ENCODE data around the gene CRACR2B.

The CRACR2B gene

DNA sequence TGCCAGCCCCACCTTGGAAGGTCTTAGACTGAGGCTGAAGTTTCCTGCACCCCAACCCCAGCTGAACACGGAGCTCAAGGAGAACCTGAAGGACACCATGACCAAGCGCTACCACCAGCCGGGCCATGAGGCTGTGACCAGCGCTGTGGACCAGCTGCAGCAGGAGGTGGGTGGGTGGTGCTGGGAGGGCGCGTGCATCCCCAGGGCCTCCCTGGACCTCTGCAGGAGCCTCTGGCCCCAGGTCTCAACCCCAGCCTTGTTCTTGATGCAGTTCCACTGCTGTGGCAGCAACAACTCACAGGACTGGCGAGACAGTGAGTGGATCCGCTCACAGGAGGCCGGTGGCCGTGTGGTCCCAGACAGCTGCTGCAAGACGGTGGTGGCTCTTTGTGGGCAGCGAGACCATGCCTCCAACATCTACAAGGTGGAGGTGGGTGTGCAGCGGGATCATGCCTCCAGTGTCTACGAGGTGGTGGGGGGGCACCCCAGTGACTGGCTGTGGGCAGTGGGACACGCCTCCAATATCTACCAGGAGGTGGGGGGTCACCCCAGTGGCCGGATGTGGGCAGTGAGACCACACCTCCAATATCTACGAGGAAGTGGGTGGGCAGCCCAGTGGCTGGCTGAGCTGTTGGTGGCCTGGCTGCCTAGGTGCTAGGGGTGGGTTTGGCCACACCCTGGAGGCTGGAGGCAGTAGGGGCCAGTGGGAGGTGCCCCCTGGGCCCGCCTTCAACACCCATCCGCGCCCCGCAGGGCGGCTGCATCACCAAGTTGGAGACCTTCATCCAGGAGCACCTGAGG, 9.7 kb downstream of the CRACR2B start:
- in situ Hi-C loops (cut with MboI; ENCODE audit: low sequenced_read_pairs), result no loop called here

DNA sequence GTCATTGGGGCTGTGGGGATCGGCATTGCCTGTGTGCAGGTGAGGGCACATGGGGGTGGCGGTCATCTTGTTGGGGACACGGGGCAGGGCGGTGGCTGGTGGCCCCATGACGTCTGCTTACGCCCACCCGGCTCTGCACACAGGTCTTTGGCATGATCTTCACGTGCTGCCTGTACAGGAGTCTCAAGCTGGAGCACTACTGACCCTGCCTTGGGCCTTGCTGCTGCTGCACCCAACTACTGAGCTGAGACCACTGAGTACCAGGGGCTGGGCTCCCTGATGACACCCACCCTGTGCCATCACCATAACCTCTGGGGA, 10.2 kb downstream of the CRACR2B start:
- in situ Hi-C loops (cut with MboI; ENCODE audit: low sequenced_read_pairs), result no loop called here

DNA sequence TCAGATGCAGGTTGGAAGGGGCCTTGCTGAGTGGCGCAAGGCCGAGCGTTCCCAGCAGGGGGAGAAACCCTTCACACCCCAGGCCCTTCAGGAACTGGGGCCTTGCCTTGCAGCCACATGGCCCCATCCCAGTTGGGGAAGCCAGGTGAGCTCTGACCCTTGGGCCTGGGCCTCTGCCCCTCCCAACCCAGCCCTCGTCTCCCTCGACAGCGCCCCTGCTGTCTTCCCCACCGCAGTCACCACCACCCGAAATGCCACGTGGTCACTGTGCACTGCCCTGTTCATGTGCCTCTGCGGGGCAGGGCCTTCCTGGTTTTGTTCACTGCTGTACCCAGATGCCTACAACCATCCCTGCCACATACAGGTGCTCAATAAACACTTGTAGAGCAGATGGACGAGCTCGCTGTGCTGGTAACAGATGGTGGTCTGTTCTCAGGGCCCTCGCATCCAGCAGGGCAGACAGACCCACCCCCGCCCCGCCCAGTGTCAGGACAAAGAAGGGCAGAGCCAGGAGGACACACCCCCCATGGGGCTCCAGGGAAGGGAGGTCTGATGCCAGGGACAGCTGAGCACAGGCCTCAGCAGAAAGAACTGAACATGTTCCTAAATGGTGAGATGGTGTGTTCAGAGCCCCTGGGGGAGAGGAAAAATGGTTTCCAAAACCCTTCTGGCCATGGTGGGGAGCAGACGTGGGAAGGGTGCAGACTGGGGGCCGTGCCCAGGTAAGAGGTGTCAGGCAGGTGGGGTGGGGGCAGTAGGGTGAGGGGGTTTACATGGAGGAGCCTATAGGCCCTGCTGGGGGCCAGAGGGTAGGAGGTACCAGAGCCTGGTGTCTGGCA, 10.9 kb downstream of the CRACR2B start:
- in situ Hi-C loops (cut with MboI; ENCODE audit: low sequenced_read_pairs), result no loop called here

DNA sequence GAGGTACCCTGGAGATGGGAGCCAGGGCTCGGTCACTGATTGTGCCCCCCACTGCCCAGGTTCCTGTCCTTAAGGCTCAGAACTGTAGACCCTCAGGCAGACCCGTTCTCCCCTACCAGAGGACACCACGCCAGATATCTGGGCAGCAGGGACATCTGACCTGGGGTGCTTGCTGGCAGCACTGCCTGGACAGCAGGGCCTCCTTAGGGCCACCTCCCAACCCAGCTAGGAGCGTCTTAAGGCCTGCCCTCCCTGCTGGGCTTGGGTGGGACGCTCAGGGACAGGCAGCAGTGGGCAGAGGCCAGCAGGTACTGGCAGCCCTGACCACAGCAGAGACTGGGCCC, 11.5 kb downstream of the CRACR2B start:
- in situ Hi-C loops (cut with MboI; ENCODE audit: low sequenced_read_pairs), result no loop called here

DNA sequence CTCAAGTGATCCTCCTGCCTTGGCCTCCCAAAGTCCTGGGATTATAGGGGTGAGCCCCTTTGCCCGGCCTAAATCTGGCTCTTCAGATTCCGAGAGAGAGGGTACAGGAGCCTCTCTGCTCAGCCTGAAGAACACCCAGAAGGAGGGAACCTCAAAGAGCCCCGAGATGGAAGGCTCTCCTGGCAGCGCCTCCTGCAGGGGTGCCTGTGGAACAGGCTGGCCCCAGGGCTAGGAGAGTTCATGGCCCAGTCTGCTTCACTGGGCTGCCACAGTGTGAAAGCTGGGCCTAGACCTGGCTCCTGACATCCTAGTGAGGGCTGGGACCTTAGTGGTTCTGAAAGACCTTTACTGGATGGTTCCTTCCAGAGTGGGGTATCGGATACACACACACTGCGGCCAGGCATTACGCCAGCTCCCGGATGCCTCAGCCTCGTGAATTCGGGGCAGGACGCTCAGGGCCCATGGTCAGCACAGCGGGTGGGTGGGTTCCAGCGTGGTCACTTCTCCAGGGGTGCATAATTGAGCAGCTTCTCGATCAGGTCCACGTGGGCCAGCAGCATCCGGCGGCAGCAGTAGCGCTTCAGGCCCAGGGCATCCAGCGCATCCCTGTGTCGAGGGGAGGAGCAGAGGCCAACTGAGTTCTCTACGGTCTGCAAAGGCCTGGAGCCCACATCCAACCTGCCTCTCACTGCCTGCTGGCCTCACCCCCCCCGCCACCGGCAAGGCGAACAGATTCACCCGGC, 12.3 kb downstream of the CRACR2B start:
- in situ Hi-C loops (cut with MboI; ENCODE audit: low sequenced_read_pairs), result no loop called here

DNA sequence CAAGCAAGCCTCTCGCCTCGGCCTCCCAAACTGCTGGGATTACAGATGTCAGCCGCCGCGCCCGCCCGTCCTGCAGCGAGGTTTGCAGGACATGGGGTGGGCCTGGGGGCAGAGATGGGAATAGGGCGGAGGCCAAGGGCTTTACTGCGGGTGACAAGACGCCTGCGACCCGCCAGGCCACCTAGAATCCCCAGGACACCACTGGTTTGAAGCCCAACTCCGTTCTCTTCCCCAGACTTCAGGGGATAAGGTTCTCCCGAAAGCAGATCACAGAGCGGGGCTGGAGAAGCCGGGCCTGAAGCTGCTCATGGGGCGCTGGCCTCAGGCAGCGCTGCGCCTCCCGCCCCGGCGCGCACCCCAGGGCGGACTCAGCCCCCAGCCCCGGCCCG, 14.3 kb downstream of the CRACR2B start:
- in situ Hi-C loops (cut with MboI; ENCODE audit: low sequenced_read_pairs), result no loop called here

DNA sequence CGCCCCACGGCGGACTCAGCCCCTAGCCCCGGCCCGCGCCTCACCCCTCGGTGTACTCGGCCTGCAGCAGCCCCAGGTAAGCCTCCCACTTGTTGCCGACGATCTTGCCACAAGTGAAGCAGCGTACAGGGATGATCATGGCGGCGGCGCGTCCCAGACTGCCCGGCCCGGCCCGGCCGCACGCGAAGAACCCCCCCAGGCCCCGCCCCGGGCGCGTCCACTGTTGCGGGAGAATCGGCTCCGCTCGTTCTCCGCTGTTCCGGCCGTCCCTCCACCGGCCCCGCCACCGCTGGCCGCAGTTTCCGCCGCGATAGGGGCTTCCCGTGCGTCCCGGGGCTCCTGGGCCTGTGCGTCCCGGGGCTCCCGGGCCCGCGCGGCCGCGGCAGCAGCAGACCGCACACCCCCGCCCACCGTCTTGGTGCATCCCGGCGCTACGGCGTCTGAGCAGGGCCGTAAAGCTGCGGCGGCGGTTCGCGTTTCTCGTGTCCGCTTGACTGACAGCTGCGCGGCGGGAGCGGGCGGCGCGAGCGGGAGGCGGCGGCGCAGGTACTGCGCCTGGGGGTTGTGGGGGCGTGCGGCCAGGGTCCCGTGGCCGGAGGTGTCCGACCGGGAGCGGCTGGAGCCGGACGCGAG, 14.8 kb downstream of the CRACR2B start, which contains the start of the genes POLR2L and TSPAN4:
Gene POLR2L (minus strand): TSS at position 160 of the 633 bp plus-strand sequence. CDS start 21 bp downstream, at position 139.
Gene TSPAN4 (plus strand): TSS at position 483 of the 633 bp plus-strand sequence. CDS start 7,453 bp downstream, outside the sequence.
- in situ Hi-C loops (cut with MboI; ENCODE audit: low sequenced_read_pairs), result no loop called here

DNA sequence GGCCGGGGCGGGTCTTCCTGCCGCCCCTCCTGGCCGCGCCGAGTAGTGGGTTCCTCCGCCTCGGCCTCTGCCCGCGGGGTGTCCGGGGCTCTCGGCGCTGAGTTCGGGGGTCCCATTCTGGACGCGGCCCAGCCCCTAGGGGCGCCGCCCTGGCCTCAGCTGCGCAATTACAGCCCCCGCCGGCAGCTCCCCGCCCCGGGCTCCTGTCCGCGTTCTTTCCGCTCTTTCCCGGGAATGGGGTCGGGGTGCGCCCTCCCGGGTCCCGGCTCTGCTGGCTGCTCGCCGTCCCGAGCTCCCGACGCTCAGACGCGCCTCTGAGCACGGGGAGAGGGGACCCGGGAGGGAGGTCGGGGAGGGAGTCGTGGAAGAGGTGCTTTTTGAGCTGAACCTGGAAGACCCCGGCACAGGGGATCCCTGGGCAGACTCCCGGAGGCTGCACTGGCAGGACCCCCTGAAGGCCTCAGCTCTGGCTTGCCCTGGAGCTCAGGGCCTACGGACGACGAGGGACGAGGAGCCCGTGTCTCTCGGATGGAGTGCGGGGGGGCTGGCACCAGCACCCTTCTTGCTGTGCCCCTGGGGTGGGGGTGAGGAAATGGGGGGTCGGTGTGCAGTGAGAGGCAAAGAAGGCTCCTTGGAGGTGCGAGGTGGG, 15.5 kb downstream of the CRACR2B start:
- in situ Hi-C loops (cut with MboI; ENCODE audit: low sequenced_read_pairs), result no loop called here

DNA sequence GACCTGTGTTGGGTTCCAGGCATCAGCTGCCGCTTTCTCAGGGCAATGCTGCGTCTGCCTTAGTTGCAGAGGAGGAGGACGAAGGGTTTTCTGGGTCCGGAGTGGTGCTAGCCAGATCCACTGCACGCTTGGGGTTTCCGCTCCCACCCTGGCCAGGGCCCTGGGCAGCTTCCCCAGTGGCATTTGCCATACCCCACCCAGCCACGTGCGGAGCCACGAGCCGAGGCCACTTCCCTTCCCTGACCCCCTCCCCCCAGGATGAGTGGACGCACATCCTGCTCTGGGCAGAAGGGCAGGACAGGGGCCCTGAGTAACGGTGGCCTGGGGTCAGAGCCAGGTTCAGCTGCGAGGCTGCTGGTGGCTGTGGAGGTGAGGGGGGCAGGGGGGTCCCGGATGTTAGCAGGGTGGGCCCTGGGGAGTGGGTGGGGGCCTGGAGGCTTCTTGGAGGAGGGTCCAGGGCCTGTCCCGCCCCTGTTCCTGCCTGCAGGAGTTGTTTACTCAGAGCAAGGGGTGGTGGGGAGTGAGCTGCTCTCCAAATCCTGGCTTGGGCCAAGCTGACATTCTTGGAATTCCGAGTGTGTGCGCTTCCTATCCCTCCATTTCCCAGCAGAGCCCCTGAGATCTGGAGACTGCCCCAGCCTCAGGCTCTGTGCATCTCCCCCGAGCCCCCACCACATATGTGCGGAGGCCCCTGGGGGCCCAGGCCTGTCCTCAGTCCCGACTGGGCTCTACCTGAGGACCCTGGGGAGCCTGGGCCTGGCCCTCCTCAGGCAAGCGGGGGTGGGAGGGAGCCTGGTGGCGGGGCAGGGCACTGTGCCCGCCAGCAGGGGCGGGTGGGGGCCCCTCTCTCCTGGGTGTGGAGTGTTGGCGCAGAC, 16.3 kb downstream of the CRACR2B start:
- in situ Hi-C loops (cut with MboI; ENCODE audit: low sequenced_read_pairs), result no loop called here

DNA sequence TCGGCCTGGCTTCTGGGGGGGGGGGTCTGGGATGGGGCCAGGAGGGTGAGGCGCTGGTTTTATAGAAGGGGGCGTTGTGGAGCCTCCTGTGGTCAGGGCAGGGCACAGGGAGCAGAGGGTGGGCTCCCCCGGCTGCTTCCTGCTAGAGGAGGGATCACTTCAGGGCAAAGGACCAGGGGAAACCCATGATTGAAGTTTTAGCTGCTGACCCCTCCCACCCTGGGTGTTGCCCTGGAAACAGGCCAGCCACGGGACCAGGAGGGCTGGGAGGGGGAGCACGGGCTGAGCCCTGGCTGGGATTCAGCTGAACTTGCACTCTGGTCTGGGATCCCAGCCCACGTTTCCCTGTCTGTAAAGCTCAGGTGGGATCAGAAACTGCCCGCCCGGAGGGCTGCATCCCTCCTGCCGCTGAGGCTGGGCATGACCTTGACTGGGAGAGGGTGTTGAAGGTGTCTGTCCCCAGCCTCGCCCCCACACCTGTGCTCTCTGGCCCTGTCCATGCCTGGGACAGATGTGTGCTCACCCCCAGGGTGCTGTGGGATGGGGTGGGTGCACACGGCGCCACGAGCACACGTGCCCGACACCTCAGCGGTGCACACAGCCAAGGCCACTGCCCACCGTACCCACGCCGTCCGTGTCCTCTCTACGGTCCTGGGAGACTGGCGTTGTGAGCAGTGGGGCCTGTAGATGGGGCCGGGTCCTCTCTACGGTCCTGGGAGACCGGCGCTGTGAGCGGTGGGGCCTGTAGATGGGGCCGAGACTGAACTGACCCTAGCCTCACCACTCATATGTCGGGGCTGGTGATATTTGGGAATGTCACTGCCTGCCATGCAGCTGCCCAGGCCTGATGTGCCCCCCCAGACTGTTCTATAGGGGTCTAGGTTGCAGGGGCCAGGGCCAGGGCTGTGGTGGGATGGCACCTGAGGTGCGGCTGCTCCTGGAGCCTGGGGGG, 17.2 kb downstream of the CRACR2B start:
- in situ Hi-C loops (cut with MboI; ENCODE audit: low sequenced_read_pairs), result no loop called here

DNA sequence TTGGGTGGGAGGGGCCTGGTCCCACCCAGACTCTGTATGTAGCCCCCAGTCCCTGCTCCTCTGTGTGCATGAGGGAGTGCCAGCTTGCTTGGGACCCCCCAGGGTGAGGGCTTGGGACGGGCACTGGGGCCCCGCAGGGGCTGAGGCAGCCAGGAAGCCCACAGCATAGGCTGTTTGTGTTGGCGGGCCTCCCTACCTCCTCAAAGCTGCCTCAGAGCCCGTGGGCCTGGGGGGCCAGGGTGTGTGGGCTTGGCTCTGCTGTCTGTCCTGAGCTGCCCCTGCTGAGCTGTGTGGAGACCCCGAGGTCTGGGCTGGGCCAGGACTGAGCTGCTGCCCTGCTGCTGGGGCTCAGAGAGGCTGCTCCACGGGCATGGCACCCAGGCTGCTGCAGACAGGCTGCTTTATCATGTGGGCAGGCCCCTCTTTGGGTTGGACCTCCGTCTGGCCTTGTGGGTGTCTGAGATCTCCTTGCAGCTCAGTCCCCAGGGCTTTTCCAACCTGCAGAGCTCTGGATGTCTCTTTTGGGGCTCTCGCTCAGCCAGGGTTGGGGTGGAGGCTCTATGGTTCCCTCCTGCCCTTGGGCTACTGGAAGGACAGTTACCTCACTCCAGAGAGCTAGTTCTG, 18.3 kb downstream of the CRACR2B start:
- in situ Hi-C loops (cut with MboI; ENCODE audit: low sequenced_read_pairs), result no loop called here

DNA sequence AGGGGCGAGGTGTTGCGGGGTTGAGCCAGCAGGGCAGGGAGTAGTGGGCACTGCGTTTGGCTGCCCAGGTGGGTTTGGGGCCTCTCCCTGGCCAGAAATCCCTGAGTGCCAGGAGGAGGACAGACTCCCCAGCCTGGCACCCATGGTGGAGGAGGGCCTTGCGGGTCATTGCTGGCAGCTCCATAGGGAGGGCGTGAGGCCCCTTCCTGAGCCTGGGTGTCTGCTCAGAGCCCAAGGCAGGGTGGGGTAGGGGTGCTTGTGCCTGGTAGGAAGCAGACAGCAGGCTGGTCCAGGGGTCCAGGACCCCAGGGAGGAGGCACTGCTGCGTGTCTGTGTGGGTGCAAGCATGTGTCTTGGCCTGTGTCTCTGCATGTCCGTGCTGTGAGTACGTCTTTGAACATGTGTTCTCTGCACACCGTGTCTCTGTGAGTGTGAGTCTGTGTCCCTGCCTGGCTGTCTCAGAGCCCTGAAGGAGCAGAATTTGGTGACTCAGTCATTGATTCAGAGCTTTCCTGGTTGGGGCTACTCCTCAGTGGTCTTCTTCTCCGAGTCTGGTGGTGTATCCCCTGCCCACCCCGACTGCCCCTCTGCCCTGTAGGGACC, 18.9 kb downstream of the CRACR2B start:
- in situ Hi-C loops (cut with MboI; ENCODE audit: low sequenced_read_pairs), result no loop called here

DNA sequence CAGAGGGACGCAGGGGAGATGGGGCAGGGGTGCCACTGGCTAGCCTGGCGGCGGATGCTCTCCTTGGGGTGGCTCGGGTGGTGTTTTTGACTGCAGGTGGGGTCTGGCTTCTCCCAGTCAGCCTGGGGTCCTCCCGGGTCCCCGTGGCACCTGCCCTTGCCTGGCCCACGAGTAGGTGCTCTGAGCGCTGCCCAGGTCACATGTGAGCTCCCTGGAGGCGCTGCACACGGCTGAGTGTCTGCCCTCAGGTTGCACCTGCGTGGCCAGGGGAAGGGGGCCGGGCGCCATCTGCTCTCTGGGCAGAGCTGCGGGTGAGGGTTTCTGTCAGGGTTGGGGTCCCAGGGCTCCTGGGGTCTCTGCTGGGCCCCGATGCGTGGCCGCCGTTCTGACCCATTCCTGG, 20.2 kb downstream of the CRACR2B start:
- in situ Hi-C loops (cut with MboI; ENCODE audit: low sequenced_read_pairs), result no loop called here

DNA sequence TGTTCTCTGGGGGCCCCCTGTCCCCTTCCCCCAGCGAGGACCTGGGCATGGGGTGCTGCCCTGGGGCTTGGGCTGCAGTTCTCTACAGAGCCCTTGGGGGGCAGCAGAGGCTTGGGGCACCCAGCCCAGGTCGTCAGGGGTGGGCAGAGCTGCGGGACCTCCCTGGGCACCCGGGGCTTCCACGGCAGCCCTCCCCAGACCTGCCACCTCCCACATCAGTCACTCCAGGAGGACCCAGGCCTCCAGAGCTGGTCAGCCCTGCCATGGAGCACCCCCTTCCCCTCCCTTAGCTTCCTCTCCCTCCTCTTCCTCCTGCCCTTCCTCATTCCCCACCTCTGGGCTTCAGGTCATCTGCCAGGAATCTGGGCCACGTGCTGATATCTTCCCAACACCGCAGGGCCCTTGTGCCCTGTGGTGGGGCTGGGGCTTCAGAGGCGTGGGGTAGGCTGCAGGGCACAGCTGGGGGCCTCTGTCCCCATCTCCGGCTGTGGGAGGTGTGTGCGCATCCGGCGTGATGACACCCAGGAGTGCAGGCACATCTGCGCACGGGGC, 20.7 kb downstream of the CRACR2B start:
- in situ Hi-C loops (cut with MboI; ENCODE audit: low sequenced_read_pairs), result no loop called here

DNA sequence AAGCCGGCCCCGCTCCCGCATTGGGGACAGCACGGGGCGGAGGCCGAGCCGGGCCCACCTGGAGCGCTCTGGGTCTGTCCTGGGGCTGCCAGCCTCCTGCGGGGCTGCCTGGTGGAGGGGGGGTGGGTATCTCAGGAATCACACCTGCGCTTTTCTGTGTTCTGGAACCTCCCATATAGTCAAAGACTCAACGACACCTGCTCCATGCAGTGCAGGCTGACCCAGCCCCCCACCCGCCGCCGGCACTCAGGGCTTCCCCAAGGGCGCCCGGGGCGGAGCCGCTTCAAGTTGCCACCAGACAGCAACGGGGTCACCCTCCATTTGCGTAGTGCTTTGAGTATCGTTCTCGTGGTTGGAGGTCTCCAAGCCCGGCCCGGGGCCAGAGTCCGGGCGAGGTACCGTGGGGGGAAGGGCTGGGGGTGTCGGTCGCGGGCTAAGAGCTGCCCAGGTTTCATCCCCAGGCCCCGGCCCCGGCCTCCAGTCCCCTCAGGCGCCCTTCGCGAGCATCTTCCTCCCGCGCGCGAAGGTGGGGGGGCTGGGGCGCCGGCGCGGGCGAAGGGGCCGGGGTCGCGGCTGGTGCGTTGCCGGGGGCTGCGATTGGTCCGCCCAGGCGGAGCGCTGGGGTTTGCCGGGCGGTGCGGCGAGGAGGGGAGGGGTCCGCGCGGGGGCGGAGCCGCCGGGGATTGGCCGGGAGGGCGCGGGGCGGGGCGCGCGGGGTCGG, 21.5 kb downstream of the CRACR2B start:
- in situ Hi-C loops (cut with MboI; ENCODE audit: low sequenced_read_pairs), result no loop called here

DNA sequence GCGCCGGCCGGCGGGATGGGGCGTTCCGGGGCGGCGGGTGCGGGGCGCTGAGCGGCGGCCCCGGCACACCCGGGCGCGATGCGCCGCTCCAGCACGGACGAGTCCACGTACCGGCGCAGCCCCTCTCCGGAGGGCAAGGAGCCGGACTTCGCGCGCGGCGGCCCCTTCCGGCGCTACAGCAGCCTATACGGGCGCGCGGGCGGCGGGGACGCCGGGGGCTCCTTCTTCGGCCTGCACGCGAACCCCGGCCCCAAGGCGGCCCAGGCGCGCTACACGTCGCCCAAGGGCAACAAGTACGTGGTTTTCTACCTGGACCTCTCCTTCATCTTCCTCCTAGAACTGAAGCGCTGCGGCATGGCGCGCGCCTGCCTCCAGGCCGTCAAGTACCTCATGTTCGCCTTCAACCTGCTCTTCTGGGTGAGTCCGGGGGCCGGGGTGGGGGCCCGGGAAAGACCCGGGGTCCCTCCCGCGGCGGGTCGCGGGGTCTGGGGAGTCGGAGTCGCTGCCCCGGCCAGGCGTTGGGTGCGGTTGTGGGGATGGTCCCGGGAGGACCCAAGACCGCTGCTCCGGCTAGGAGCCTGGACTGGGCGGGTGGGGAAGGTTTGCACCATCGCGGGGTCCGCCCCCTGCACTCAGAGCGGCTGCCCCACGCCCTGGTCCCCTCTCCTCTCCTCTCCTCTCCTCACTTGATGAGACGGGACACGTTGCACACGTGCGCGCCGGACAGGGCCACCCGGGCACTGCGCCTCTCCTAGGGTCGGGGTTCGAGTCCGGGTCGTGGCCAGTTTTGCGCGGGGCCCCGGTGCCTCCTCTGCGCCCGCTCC, 22.4 kb downstream of the CRACR2B start:
- in situ Hi-C loops (cut with MboI; ENCODE audit: low sequenced_read_pairs), result no loop called here

All from hTERT RPE-1 (cell line).